GM19193 (cell line): ENCODE measurements around the gene CLIC6.

Experiments
- POLR2A ChIP-seq: IDR thresholded peaks from 4 replicates; pipeline ENCODE4 v1.6.1; 2011; ENCODE audit not compliant: insufficient read depth, insufficient read length; ENCODE audit errors: extremely low read depth

CLIC6 gene

DNA sequence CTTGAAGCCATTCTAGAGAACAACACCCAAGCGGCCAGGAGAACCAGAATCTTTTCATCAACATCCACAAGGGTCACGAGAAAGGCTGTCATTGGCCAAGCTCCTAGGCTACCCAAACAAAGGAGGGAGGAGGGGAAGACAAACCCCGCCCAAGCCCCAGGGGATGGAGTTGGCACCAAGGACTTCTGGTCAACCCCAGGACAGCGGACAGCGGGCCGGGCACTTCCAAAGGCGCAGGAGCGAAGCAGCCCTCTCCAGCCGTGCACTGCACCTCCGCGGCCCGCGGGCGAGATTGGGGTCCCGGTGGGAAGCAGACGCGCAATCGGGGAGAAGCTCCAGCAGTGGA is at the start of gene CLIC6:
CLIC6 (plus strand) TSS at position 192 of the 346 bp plus-strand sequence. CDS start 395 bp downstream, outside the sequence.
- no peak for TF ChIP-seq POLR2A

- TF ChIP-seq POLR2A, result no peak
Observed at GRCh38 chr21:34619841-34620665, 48.7 kb upstream of the CLIC6 start.

GRCh38 chr21:34621434-34622350 is 47.1 kb upstream of the CLIC6 start:
- TF ChIP-seq POLR2A, result no peak

GRCh38 chr21:34623516-34623915 is 45.3 kb upstream of the CLIC6 start:
- no peak for TF ChIP-seq POLR2A

GRCh38 chr21:34625030-34625593 is 43.7 kb upstream of the CLIC6 start:
- no peak for TF ChIP-seq POLR2A

GRCh38 chr21:34626131-34626530 is 42.7 kb upstream of the CLIC6 start:
- TF ChIP-seq POLR2A, result no peak

- TF ChIP-seq POLR2A, result no peak
Observed at GRCh38 chr21:34630536-34631143, 38.2 kb upstream of the CLIC6 start.

DNA sequence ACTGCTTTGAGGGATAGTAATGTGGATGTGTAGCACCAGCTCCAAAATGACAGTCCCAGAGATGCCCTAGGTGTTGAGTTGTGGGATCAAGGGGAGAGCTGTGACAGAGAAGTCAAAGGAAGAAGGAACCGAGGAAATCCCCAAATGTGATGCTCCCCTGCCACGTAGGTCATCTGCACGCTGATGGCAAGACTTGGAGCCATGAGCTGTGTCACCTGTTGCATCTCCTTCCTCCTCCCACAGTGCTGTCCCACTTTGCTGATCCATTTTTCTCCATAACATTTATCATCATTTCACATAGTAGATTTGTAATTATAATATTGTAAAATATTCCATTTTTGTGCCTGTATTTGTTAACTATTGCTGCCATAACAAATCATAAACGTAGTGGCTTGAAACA is 36.3 kb upstream of the CLIC6 start:
- no peak for TF ChIP-seq POLR2A

DNA sequence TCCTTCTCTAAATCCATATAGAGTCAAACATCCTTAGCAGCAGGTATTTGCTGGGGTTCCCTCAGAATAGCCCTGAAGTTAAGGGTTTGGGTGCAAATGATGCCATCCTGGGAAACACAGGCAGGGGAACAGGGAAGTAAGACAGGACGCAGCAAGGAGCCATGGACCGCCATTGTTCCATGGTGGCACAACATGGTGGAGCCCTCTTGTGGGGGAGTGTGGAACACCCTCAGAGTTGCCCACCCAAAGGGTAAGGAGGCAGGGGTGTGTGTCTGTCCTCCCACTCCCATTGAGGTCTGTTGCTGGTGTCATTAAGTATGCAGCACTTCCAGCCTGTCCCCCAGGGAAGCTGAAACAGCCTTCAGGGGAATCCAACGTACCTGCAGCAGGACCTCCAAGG is 33.5 kb upstream of the CLIC6 start:
- TF ChIP-seq POLR2A, result no peak

- no peak for TF ChIP-seq POLR2A
Observed at GRCh38 chr21:34636961-34637360, 31.8 kb upstream of the CLIC6 start.

GRCh38 chr21:34639250-34639649 is 29.5 kb upstream of the CLIC6 start:
- no peak for TF ChIP-seq POLR2A

DNA sequence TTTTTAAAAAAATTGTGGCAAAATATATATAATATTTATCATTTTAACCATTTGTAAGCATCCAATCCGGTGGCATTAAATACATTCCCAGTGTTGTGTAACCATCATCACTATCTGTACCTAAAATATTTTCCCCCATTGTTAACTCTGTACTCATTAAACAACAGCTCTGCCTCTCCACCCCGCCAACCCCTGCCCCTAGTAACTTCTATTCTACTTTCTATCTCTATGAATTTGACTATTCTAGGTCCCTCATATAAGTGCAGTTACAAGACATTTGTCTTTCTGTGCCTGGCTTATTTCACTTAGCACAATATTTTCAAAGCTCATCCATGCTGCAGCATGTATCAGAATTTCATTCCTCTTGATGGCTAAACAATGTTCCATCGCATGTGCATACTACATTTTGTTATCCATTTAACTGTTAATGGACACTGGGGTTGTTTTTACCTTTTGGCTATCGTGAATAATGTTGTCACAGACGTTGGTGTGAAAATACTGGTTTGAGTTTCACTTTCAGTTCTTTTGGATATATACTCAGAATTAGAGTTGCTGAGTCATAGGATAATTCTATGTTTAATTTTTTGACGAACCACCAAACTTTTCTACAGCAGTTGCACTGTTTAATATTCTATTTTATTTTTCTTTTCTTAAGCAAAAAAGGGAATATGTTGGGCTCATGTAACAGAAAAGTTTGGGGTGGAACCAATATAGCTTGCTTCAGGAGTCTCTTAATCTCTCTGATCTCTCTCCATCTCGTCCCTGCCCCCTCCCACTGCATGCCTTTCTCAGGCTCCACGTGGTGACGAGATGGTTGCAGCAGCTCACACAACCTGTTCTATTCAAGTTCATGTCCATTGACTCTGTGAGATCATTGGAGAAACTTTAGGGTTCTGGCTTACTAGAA is 28.7 kb upstream of the CLIC6 start:
- TF ChIP-seq POLR2A, result no peak

GRCh38 chr21:34640858-34641257 is 27.9 kb upstream of the CLIC6 start:
- TF ChIP-seq POLR2A, result no peak
